HG03469 (cell line): ENCODE results near the gene OR2T8.

Source experiments
- ATAC-seq: cut with Tn5 transposase; IDR thresholded peaks from one replicate; pipeline ENCODE4 v1.9.1; 2021; ENCODE audit warnings: mild to moderate bottlenecking, moderate library complexity, moderate number of reproducible peaks; ENCODE audit not compliant: unreplicated experiment

The OR2T8 gene, protein sequence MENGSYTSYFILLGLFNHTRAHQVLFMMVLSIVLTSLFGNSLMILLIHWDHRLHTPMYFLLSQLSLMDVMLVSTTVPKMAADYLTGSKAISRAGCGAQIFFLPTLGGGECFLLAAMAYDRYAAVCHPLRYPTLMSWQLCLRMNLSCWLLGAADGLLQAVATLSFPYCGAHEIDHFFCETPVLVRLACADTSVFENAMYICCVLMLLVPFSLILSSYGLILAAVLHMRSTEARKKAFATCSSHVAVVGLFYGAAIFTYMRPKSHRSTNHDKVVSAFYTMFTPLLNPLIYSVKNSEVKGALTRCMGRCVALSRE

DNA sequence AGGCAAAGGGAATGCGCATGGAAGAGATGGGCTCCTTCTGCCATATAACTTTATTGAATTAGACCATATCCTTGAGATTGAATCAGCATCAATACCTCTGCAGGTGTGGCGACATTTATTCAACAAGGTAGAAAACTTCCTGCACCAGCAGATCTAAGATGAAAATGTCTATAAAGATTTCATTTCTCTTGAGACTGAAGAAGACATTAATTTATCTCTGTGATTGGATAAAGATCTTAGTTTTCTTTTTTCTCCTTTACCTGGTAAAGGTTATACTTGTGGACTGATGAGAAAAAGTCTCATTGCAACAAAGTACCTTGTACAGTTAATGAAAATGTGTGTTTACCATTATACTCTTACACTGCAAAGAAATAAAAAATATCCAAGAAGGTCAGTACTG lies at the start of gene OR2T8:
OR2T8 (plus strand) TSS at position 301 of the 400 bp plus-strand sequence. CDS start 766 bp downstream, outside the sequence.
- ATAC-seq, result no peak

- ATAC-seq, result no peak
Measured at GRCh38 chr1:247883346-247883745, 36.7 kb upstream of the OR2T8 start.

GRCh38 chr1:247884797-247885413 lies 35.1 kb upstream of the OR2T8 start:
- ATAC-seq, result no peak

GRCh38 chr1:247895163-247895637 lies 24.9 kb upstream of the OR2T8 start, which contains the start of gene OR2W3:
Gene OR2W3, plus strand, starts transcription at chr1:247895587. Its CDS starts 0 bp downstream, at chr1:247895587.
- ATAC-seq, result no peak

GRCh38 chr1:247895976-247896375 lies 24.1 kb upstream of the OR2T8 start:
- no peak for ATAC-seq

DNA sequence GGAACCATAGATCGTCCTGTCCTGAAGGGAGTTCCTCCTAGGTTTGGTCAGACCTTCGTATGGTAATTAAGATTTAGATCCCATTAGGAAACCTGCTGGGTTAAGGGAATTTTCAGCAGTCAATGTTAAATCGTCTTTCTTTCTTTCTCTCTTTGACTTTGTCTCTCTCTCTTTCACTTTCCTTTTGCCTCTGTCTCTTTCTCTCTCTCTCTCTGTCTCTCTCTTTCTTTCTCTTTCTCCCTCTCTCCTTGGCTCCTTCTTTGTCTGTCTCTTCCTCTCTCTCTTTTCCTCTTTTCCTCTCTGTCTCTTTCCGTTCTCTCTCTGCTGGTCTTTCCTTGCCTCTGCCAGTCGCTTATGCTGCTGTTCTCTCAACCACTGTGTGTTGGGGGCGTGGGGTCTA lies 15.9 kb upstream of the OR2T8 start:
- ATAC-seq, result no peak

DNA sequence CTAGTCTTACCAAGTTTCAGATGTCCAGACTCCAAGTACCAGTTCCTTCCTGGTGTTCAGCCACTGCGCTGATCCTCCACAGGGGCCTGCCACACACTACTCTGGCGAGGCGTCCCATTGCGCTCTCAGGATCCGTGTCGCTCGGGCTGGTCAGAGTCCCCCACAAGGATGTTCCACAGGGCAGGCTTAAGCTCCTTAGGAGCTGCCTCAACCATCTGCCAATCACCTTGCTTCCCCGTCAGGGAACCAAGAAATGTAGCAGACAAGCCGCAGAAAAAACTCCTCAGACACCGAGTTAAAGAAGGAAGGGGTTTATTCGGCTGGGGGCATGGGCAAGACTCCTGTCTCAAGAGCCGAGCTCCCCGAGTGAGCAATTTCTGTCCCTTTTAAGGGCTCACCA lies 14.9 kb upstream of the OR2T8 start:
- ATAC-seq, result no peak

DNA sequence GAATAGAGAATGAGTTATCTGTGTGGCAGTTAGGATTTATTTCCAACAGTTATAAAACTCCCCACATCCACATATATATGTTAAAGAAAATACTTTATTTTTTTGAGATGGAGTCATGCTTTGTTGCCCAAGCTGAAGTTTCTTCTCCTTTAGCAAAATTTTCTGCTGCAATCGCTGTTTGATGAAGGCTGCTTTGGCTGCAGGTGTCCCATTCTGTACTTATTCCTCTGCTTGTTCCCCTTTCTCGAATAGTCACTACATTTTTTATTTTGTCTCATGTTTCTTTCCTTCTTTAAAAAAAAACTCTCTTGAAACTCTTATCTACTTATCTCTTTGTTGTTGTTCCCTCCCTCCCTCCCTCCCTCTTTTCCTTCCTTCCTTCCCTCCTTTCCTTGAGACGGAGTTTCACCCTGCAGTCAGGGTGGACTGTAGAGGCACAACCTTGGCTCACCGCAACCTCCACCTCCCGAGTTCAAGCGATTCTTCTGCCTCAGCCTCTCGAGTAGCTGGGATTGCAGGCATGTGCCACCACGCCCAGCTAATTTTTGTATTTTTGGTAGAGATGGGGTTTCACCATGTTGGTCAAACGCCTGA lies 14.0 kb upstream of the OR2T8 start:
- no peak for ATAC-seq

DNA sequence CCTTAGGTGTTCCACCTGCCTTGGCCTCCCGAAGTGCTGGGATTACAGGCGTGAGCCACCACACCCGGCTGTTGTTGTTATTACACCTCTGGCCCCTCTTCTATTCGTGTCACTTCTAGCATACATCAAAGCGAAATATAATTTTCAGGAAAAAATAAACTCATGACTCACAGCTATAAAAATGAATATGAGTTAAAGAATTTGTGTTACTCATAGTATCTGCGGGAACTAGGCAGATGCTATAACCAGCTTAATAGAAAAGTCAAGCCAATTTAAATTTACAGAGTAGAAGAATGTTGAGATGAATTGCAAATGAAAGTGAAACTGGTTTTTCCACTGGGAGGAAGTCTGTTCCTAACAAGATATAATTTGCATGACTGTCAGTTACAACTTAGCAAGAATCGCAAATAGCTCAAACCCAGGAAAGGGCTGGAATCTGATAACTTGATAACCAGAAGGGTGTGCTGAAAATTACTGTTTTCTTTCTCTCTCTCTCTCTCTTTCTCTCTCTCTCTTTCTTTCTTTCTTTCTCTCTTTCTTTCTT lies 13.5 kb upstream of the OR2T8 start:
- ATAC-seq, result no peak

GRCh38 chr1:247908766-247909165 lies 11.3 kb upstream of the OR2T8 start:
- ATAC-seq, result no peak

DNA sequence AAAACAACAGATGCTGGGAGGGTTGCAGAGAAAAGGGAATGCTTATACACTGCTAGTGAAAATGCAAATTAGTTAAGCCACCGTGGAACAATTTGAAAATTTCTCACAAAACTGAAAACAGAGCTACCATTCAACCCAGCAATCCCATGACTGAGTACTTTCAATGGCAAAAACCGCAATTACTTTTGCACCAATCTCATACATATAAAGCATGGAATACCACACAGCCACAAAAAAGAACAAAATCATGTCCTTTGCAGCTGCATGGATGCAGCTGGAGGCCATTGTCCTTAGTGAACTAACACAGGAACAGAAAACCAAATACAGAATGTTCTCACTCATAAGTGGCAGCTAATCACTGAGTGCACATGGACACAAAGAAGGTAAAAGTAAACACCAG lies 6.3 kb upstream of the OR2T8 start:
- ATAC-seq, result no peak

- ATAC-seq, result no peak
Measured at GRCh38 chr1:247914941-247915662, 5.0 kb upstream of the OR2T8 start.

- no peak for ATAC-seq
Measured at GRCh38 chr1:247923941-247924340, 3.9 kb downstream of the OR2T8 start.

- ATAC-seq, result no peak
Measured at GRCh38 chr1:247924868-247925267, 4.8 kb downstream of the OR2T8 start, which contains the start of gene OR2AJ1. Gene OR2AJ1, plus strand, starts transcription at chr1:247924889. Its CDS starts 8,880 bp downstream, at chr1:247933769.

- no peak for ATAC-seq
Measured at GRCh38 chr1:247933989-247934388, 13.9 kb downstream of the OR2T8 start.

GRCh38 chr1:247935781-247936180 lies 15.7 kb downstream of the OR2T8 start:
- no peak for ATAC-seq

DNA sequence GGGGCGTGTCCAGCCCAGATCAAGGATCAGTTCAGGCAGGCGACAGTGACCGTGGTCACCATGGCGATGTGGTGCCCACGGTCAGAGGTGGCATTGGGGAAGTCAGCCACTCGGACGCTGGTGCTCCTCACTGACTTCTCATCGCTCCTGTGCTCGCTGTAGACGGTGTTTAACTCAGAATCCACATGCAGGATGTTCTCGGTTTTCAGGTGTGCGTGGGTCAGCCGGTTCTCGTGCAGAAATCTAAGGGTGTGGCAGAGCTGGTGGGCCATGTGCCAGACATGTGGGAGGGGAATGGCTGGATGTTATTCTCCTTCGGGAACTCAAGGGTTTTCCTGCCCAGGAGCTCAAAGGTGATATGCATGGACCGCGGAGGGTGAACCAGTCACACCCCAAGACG lies 16.4 kb downstream of the OR2T8 start:
- no peak for ATAC-seq

GRCh38 chr1:247936965-247937734 lies 17.1 kb downstream of the OR2T8 start:
- ATAC-seq, result peak; percentile 100

GRCh38 chr1:247942624-247943023 lies 22.6 kb downstream of the OR2T8 start:
- ATAC-seq, result no peak

DNA sequence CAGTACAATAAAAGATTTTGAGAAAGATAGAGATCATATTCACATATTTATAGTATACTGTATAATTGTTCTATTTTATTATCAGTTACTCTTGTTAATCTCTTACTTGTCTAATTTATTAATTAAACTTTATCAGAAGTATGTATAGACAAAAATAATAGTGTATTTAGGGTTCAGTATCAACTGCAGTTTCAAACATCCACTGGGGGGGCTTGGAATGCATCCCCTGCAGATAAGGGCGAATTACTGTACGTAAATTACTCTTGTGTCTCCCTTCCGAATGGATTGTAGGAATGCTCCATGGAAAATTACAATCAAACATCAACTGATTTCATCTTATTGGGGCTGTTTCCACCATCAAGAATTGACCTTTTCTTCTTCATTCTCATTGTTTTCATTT lies 28.5 kb downstream of the OR2T8 start, which contains the start of gene OR2L8:
OR2L8 (plus strand) TSS at position 301 of the 400 bp plus-strand sequence; CDS start at position 301, 0 bp downstream.
- ATAC-seq, result no peak
